EH (cell line): Measurements from ENCODE around the gene NOL4L.

Source experiments
- DNase-seq: peaks from one replicate; pipeline ENCODE4 v3.0.0-alpha.2; 2015; ENCODE audit warnings: low read depth

NOL4L gene

DNA sequence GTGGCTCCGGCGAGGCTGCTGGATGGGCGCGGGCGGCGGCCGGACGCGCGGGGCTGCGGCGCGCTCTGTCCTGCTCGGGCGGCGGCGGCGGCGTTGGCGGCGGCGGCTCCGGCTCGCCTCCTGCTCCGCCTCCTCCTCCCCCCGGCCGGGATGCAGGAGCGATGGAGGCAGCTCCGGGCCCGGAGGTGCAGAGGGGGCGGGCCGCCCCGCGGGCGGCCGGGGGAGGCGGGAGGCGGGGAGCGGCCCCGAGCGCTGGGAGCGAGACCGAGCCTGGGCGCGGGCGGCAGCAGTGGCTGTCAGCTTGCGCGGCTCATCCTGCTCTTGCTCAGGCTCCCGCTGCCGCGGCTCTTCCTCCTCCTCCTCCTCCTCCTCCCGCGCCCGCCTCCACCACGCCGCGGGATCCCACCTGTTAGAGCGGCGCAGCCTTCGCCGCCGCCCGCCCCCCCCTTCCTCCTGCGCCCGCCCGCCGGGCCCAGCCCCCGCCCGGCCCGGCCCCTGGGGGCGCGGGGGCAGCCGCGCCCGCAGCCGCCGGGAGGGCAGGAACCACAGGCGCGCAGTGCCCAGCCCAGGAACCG lies at the start of gene NOL4L:
Gene NOL4L (minus strand): TSS at position 323 of the 575 bp plus-strand sequence. CDS start 443 bp downstream, outside the sequence.
- DNase-seq = peak; percentile 48

DNA sequence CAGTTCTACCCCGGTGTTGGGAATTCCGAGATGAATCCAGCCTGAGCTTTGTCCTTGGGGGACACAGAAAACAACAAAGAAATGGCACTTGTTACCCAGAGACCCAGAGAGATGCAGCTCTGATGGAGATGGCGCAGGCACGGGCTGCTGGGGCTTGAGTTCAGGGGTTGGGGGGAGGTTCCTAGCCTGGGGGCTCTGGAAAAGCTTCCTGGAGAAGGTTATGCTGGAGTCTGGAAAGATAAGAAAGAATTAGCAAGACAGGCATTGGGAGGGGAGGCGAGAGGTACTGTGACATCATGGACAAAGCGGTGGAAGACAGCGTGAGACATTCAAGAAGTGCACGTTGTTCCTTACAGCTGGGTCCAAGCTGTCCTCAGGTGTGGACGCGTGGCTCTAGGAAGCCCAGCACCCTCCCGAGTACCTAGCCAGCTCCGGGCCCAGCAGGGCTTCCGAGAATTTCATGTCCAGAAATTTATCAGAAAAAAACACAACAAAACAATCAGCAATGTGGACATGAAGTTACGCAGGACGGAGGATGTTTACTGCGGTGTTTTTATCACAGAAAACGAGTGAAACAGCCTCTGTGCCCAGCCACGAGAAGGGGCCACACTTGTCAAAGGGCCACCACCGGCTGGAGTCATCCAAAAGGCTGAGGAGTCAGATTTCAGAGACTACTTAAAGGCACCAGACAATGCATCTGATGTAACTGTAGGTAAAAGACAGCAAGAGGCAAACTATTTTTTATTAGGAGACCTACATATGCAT lies 49.1 kb upstream of the NOL4L start:
- no peak for DNase-seq

DNA sequence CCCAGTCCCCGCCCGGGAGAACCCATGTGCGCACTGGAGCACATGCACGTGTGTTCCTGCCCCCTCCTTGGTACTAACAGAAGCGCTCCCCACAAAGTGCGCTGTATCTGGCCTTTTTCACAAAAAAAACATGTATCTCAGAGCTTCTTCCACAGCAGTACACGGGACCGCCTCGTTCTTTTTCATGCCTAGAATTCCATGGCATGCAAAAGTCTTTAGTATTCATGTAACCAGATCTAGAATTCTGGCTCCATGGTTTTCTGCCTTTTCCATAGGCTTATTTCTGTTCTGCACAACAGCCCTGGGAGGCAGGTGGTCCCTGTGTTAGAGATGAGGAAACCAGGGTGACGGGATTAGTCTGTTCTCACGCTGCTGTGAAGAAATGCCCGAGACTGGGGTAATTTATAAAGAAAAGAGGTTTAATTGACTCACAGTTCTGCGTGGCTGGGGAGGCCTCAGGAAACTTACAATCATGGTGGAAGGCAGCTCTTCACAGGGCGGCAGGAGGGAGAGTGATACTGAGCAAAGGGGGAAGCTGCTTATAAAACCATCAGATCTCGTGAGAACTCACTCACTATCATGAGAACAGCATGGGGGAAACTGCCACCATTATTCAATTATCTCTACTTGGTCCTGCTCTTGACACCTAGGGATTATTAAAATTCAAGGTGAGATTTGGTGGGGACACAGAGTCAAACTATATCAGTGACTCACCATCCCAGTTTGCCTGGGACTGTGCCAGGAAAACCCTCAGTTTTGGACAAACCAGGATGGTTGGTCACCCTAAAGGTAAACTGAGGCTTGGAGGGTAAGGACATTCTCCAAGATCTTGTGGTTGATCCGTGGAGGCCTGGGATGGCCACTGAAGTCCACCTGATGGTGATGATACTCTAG lies 47.6 kb upstream of the NOL4L start:
- no peak for DNase-seq

DNA sequence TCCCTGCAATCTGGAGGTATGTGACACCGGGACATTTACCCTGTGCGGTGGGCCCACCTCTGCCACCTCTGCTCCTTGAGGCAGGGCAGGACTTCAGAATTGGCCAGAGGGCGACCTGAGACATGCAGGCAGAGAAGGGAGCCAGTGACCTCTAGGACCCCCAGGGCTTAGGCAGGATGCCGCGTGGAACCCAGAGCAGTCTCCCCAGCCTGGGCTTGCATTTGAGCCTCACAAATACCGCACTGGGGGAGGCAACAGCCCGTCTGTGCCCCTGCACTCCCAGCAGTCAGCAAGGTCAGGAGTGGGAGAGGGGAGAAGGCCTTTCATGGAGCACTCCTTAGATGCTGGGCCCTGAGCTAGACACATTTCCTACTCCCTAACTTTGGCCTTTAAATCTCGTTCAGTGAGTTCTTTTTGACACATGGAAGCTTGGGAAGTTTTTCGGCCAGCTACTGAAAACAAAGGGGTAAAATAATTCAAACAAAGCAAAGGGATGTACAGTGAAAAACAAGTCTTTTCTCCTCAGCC lies 46.9 kb upstream of the NOL4L start:
- DNase-seq = no peak

DNA sequence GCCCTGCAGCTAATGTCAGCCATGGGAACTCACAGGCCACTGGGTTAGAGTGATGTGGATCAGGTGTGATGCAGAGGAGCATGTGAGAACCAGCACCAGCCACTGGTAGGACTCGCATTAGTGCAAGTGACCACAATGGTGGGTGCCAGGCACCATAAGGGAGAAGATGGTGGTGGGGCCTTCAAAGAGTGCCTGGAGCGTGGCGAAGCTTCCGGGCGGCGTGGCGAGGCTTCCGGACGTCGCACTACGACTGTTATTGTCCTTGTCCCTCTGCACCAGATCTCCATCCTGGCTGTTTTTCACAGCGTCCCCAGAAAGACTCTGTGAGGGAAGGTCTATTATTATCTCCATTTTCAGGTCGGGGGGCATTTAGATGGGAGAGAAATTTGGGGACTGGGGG lies 44.7 kb upstream of the NOL4L start:
- DNase-seq = no peak

DNA sequence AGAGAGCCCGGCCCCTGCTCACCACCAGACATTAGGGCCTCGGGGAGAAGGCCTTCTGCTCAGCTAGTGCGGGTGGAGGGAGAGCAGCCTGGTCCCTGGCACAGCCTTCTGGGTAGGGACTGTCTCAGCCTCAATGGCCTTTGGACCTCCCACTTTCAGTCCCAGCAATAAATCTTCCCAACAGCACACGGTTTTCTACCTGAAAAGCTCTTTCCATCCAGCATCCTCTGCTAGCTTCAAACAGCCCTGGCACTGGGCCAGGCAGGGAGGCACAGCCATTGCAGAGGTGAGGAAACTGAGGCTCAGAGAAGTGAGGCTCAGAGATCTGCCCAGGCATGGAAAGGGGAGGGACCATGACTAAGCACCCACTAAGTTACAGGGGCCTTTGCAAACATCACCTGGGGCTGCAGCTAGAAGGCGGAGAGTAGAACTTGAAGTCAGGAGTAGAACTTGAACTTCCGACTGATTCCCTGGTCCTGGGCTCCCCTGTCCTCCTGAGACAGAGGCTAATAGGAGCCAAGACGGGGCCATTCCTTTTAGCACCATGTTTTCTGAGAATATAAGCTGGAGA lies 43.9 kb upstream of the NOL4L start:
- DNase-seq = no peak

DNA sequence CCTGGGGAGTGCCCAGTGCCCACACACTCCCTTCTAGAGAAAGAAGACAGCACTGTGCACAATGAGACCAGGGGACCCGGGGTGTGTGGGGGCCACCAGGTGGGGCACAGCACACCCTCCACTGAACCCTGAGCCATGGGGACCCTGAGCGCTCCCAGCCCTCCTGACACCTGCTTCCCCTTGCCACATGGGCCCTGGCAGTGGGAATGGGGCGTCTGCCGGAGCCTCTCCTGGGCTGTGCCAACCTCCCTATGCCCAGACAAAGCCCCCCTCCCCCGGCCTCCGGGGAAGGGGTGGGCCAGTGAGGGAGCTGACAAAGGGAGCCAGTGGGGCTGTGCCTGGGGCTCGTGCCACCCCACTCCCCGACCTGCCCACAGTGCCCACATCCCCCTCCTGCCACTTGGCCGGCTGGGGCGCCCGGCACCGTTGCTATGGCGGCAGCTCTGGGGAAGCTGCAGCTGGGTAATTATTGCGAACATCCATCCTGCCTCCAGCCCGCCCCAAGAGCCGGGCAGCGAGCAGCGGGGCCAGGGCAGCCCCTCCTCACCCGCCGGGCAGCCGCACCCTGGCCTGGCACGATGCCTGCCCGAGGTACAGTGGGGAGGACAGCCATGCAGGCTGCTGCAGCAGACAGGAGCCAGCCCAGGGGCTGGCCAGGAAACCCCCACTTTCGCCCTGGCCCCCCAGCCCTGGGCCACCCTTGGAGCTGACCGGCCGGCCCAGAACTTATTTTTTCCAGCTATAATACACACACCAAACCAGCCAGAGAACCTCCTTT lies 41.9 kb upstream of the NOL4L start:
- DNase-seq = no peak

DNA sequence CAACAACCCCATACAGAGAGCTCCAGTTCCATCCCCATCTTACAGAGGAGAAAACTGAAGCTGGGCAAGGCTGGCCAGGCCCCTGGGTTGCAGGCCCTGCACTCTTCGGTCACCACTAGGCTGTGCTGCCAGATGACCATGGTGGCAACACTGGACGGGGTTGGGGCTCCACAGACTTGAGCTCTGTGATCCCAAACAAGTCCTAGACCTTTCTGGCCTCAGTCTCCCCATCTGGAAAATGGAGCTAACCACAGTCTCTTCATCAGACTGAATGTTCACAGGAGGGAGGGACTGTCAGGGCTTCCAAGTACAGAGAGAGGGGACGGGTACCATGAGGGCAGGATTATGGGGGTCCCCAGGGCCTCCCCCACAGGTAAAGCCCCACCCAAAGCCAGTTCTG lies 41.3 kb upstream of the NOL4L start:
- DNase-seq = no peak

- DNase-seq = no peak
Observed at GRCh38 chr20:32625996-32626395, 40.9 kb upstream of the NOL4L start.

- DNase-seq = no peak
Observed at GRCh38 chr20:32624687-32625345, 39.7 kb upstream of the NOL4L start.

DNA sequence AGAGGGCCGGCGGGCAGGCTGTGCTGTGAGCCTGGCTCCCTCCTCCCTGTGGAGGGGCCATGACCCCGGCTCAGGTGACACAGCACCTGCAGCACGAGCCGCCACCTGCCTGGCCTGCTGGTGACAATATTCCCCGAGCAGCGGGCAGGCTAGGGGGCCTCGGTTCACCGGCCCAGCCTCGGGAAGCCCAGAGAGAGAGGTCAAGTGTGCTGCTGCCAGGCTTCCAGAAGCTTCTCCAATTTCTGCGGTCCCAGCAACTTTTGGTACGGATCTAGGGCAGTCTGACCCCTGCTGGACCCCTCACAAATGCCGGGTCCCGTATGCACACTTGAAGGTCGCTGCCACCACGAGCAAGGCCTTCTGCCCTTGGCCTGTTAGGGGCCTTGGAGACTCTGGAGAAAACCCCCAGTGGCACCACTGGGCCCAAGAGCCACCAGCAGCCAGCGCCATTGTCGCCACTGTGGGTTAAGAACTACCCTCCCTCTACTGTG lies 38.6 kb upstream of the NOL4L start:
- DNase-seq = no peak

DNA sequence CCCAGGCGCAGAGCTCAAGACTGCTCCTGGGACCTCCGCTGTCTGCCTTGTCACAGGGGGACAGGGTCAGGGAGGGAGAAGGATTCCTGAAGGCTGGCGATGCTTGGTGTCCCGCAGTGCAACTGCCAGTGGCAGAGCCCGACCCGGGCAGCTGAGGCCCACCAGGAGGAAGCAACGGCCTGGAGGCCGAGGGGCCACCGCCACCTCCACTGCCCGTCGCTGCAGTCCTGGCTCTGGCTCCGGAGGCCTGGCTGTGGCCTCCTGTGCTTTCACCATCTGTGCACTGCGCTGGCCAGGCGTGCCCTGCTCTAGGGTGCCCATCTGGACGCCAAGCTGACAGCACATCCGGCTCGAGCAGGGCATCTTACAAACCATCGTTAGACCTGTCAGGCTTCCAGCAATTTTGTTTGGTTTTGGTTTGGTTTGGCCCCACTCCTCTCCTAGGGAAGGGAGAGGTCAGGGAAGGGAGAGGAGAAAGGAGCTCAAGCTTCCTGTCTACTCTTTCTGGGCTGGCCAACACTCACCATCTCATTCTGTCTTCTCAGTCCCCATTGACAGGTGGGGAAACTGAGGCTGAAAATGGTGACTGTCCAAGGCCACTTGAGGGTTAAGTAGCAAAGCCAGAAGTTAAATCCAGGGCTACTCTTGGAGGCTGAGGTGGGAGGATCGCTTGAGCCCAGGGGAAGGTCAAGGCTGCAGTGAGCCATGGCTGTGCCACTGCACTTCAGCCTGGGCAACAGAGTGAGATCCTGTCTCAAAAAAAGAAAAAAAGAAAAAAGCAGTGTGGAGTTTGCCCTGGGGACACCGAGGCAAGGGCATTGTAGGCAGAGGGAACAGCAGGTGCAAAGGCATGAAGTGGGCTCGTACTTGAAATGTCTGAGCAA lies 37.7 kb upstream of the NOL4L start:
- DNase-seq = no peak

DNA sequence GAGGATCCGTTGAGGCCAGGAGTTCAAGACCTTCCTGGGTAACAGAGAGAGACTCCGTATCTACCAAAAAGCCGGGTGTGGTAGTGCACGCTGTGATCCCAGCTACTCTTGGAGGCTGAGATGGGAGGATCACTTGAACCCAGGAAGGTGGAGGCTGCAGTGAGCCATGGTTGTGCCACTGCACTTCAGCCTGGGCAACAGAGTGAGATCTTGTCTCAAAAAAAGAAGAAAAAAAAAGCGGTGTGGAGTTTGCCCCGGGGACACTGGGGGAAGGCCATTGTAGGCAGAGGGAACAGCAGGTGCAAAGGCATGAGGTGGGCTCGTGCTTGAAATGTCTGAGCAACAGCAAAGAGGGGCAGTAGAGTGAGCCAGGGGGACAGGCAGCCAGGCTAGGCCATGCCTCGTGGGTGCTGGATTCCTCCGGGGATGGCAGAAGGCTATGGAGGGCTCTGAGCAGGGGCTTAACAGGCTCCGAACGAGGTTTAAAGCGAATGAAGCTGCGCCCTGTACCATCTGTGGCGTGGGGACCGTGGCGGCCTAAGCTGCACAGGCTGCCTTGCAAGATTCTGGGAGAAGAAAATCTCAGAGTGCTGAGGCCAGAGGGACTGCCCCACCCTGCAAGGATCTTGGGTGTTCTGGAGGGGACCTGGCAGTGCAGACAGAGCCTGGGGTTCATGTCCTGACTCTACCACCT lies 36.9 kb upstream of the NOL4L start:
- DNase-seq = no peak

GRCh38 chr20:32621071-32621890 lies 36.1 kb upstream of the NOL4L start:
- DNase-seq = no peak

- DNase-seq = no peak
Observed at GRCh38 chr20:32619586-32619985, 34.5 kb upstream of the NOL4L start.

DNA sequence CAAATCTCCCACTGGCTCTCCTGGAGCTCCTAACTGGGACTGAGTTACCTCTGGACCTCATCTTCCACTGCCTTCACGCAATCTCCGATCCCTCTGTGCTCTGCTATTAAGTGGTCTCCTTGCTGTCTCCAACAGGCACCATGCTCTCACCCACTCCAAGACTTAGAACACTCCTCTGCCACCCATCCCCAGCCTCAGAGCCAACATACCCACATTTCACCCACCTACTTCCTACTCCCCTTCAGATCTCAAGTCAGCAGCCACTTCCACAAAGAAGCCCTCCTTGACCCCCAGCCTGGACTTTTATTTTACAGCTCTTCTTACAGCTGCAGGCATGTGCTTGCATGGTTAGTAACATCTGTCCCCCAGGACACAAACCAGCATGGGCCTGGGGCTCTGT lies 29.6 kb upstream of the NOL4L start:
- DNase-seq = no peak

GRCh38 chr20:32614303-32614702 lies 29.2 kb upstream of the NOL4L start:
- DNase-seq = no peak
